Adipocyte (in vitro differentiated cells): ENCODE results near the gene BCAM.

ENCODE experiments used
- DNase-seq: peaks from one replicate; pipeline ENCODE4 v3.0.0-alpha.2; 2015; ENCODE audit warnings: low read depth
- H3K27me3 ChIP-seq: replicated peaks from 2 replicates; pipeline ENCODE4 v1.7.0; 2013; ENCODE audit warnings: mild to moderate bottlenecking, low read length, moderate library complexity; ENCODE audit not compliant: control insufficient read depth, insufficient read depth
- H3K36me3 ChIP-seq: 2 replicates; pipeline ENCODE4 v1.7.0; 2013; ENCODE audit warnings: low read length, mild to moderate bottlenecking, moderate library complexity; ENCODE audit not compliant: control insufficient read depth, insufficient read depth, severe bottlenecking
- H3K4me1 ChIP-seq: 2 replicates; pipeline ENCODE4 v1.7.0; 2013; ENCODE audit warnings: mild to moderate bottlenecking, low read length, moderate library complexity; ENCODE audit not compliant: control insufficient read depth, insufficient read depth
- H3K4me3 ChIP-seq: 2 replicates; pipeline ENCODE4 v1.7.0; 2013; ENCODE audit warnings: mild to moderate bottlenecking, low read length, moderate library complexity
- H3K9ac ChIP-seq: 2 replicates; pipeline ENCODE4 v1.7.0; 2013; ENCODE audit warnings: mild to moderate bottlenecking, low read length, moderate library complexity
- H3K9me3 ChIP-seq: 2 replicates; pipeline ENCODE4 v1.7.0; 2013; ENCODE audit warnings: mild to moderate bottlenecking, low read length, moderate library complexity; ENCODE audit not compliant: control insufficient read depth

Gene BCAM

GRCh38 chr19:44810234-44811121, 1.6 kb downstream of the BCAM start:
- no peak for DNase-seq
- Histone ChIP-seq H3K27me3 (no peaks in the 10 kb centered on the region), H3K9ac (no peak overlapping the region), H3K4me1 (peaks cover 10% of the 10 kb centered on the region), H3K9me3 (no peaks in the 10 kb centered on the region), H3K36me3 (no peaks in the 10 kb centered on the region), H3K4me3 (no peak overlapping the region)

GRCh38 chr19:44811122-44811419, 2.2 kb downstream of the BCAM start:
- Histone ChIP-seq H3K4me1 (peaks cover 10% of the 10 kb centered on the region), H3K4me3 (no peak overlapping the region), H3K9ac (no peak overlapping the region), H3K36me3 (no peaks in the 10 kb centered on the region), H3K27me3 (no peaks in the 10 kb centered on the region), H3K9me3 (no peaks in the 10 kb centered on the region)
- no peak for DNase-seq

DNA sequence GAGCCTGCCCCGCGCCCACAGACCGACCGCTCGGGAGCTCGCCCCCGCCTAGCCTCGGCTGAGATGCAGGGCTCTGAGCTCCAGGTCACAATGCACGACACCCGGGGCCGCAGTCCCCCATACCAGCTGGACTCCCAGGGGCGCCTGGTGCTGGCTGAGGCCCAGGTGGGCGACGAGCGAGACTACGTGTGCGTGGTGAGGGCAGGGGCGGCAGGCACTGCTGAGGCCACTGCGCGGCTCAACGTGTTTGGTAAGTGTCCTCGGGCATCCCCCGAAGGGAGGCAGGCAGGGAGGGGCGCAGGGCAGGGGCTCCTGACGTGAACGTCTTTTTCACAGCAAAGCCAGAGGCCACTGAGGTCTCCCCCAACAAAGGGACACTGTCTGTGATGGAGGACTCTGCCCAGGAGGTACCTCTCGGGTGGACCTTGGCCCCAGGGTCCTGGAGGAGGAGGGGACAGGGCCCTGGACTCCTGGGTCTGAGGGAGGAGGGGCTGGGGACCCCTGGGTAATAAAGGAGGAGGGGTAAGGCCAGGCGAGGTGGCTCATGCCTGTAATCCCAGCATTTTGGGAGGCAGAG, 3.3 kb downstream of the BCAM start:
- Histone ChIP-seq H3K9me3 (no peaks in the 10 kb centered on the region), H3K27me3 (no peaks in the 10 kb centered on the region), H3K36me3 (no peaks in the 10 kb centered on the region), H3K9ac (no peak overlapping the region), H3K4me1 (peaks cover 10% of the 10 kb centered on the region), H3K4me3 (no peak overlapping the region)
- no peak for DNase-seq

- DNase-seq: no peak
- Histone ChIP-seq H3K27me3 (no peaks in the 10 kb centered on the region), H3K36me3 (no peaks in the 10 kb centered on the region), H3K9me3 (no peaks in the 10 kb centered on the region), H3K4me3 (no peak overlapping the region), H3K9ac (no peak overlapping the region), H3K4me1 (peaks cover 10% of the 10 kb centered on the region)
Observed at GRCh38 chr19:44813070-44813840, 4.4 kb downstream of the BCAM start.

DNA sequence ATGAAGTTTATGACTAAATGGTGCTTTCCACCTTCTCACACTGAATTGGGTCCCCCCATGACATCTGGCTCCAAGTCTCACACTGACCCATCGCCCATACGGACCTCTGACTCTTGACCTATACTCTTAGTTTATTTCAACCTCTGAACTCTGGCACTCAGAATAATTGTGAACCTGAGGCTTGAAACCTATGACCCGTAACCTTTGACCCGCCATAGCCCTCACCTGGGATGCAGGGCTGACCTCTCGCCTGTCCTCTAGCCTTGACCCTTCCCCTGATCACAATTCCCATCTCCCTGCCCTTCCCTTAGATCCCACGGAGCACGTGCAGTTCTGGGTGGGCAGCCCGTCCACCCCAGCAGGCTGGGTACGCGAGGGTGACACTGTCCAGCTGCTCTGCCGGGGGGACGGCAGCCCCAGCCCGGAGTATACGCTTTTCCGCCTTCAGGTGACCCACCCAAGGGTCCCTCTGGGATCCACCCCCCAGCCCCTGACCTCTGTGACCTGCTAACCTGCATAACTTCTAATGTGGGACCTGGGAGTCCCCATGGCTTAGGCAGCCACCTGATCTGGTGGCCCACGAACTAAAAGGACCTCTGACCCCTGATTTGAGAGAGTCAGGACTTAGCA, 5.1 kb downstream of the BCAM start:
- DNase-seq: no peak

DNA sequence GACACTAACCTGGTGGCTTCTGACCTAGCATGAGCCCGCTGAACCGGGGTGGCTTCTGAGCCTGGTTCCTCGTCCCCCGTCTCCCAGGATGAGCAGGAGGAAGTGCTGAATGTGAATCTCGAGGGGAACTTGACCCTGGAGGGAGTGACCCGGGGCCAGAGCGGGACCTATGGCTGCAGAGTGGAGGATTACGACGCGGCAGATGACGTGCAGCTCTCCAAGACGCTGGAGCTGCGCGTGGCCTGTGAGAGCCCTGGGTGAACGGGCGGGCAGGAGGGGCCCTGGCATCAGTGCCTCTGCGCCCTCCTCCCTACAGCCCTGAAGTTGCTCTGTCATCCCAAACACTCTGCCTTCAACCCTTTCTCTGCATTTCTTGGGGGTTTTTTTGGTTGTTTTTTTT, 5.6 kb downstream of the BCAM start:
- Histone ChIP-seq H3K9ac (no peak overlapping the region), H3K27me3 (no peaks in the 10 kb centered on the region), H3K36me3 (no peaks in the 10 kb centered on the region), H3K4me3 (no peak overlapping the region), H3K4me1 (peaks cover under 1% of the 10 kb centered on the region), H3K9me3 (no peaks in the 10 kb centered on the region)
- DNase-seq: no peak

More for the DNA sequence above, 5.1 kb downstream of the BCAM start:
- Histone ChIP-seq H3K4me3 (no peak overlapping the region), H3K4me1 (peaks cover 6% of the 10 kb centered on the region), H3K36me3 (no peaks in the 10 kb centered on the region), H3K9ac (no peak overlapping the region), H3K9me3 (no peaks in the 10 kb centered on the region), H3K27me3 (no peaks in the 10 kb centered on the region)

DNA sequence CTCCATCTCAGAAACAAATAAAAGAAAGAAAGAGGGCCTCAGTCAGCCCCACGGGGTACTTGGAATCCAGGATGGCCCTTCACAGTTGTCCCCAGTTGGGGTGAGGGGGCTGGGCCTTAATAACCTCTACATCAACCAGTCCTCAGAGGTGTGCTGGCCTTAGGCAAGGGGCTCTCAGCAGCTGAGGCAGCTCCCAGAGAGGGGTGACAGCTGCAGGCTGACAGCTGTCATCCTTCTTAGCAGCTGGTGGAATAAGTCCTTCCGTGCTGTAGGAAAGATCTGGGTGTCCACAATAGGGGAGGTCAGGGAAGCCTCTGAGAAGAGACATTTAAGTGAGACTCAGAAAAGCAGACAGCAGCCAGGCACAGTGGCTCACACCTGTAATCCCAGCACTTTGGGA, 7.4 kb downstream of the BCAM start:
- Histone ChIP-seq H3K27me3 (no peaks in the 10 kb centered on the region), H3K9ac (no peak overlapping the region), H3K9me3 (no peaks in the 10 kb centered on the region), H3K36me3 (no peaks in the 10 kb centered on the region), H3K4me1 (no peaks in the 10 kb centered on the region), H3K4me3 (no peak overlapping the region)
- no peak for DNase-seq

DNA sequence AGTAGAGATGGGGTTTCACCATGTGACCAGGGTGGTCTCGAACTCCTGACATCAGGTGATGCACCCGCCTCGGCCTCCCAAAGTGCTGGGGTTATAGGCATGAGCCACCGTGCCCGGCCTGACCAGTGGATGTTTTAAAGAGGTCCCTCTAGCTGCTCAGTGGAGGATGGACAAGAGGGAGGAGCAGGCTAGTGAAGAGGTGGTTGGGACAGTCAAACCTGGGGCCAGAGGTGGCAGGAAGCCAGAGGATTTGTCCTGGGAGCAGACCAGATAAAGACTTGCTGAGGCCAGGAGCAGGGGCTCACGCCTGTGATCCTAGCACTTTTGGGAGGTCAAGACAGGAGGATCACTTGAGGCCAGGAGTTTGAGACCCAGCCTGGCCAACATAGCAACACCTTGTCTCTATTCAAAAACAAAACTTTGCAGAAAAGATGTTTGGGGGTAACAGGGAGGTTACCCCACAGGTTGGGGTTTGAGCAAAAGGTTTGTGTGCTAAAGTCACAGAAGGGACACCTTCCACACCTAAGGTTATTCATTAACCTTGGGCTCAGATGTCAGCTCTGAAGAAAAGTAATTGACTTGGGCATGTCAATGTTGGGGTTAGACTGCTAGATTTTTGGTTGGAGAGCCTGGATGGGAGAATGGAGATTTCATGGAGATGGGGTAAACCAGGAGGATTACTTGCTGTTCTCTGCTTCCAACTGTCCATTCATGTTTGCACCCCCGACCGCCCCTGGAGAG, 9.0 kb downstream of the BCAM start:
- H3K9ac ChIP-seq: no peak overlapping the region
- H3K9me3 ChIP-seq: no peaks in the 10 kb centered on the region
- H3K36me3 ChIP-seq: no peaks in the 10 kb centered on the region
- no peak for DNase-seq
- no peaks in the 10 kb centered on the region for H3K4me1 ChIP-seq
- H3K27me3 ChIP-seq: peaks cover 6% of the 10 kb centered on the region
- H3K4me3 ChIP-seq: no peak overlapping the region

- Histone ChIP-seq H3K36me3 (no peaks in the 10 kb centered on the region), H3K9me3 (no peaks in the 10 kb centered on the region), H3K27me3 (peaks cover 12% of the 10 kb centered on the region), H3K9ac (no peak overlapping the region), H3K4me1 (no peaks in the 10 kb centered on the region), H3K4me3 (no peak overlapping the region)
- DNase-seq: no peak
Observed at GRCh38 chr19:44818466-44819031, 9.6 kb downstream of the BCAM start.

GRCh38 chr19:44819246-44819832, 10.4 kb downstream of the BCAM start:
- DNase-seq: no peak
- Histone ChIP-seq H3K9me3 (no peaks in the 10 kb centered on the region), H3K36me3 (no peaks in the 10 kb centered on the region), H3K27me3 (peaks cover 15% of the 10 kb centered on the region), H3K4me3 (no peak overlapping the region), H3K4me1 (no peaks in the 10 kb centered on the region), H3K9ac (no peak overlapping the region)
